Measurements from ENCODE around the gene SERINC5. TPM values are rescaled to one million over a fixed set of nuclear protein-coding genes. Genes with fewer than 3 reads are reported as not detected.
"Not testable (repeated sequence)": the region's sequence is repeated elsewhere in the genome, so short reads cannot be mapped to it uniquely, and the experiment has no call there.

Gene SERINC5
- total and polyA plus RNA-seq, 3 experiments from 2014 or later = 13.7 to 33.3 (median 32.9) TPM

GRCh38 chr5:80154749-80155148, 101.1 kb downstream of the SERINC5 start:
- Histone ChIP-seq H3K4me1 (ENCODE audit: insufficient read depth, low read length) (peaks cover 43% of the 10 kb centered on the region), H3K27ac (ENCODE audit: low read depth, low read length) (no peak overlapping the region), H3K36me3 (ENCODE audit: insufficient read depth, low read length) (peaks cover 8% of the 10 kb centered on the region), H3K27me3 (ENCODE audit: insufficient read depth, low read length, poor library complexity, severe bottlenecking) (no peaks in the 10 kb centered on the region), H3K4me3 (ENCODE audit: low read length) (no peak overlapping the region), H3K9me3 (ENCODE audit: low read length) (no peaks in the 10 kb centered on the region)
- POLR2A ChIA-PET = no interaction called here
- no peaks in the 10 kb centered on the region for H3K9me3 Mint-ChIP-seq
- CTCF ChIA-PET = interaction anchor here (1.3 to 1.9 kb wide), 2 partner anchors 18 to 63 kb away, joined by 3 to 8 read pairs; no protein-coding TSS in a partner anchor
- no peaks in the 10 kb centered on the region for H3K27me3 Mint-ChIP-seq
- H3K27ac Mint-ChIP-seq = peak overlapping the region in 6 of 8 donors; percentile 26 to 86 (median 50)
- peaks cover 7 to 83% (median 43%) of the 10 kb centered on the region in 3 donors for H3K36me3 Mint-ChIP-seq
- peaks cover 40 to 86% (median 65%) of the 10 kb centered on the region in 3 donors for H3K4me1 Mint-ChIP-seq
- DNase-seq = no peak
- peak overlapping the region in 1 of 7 donors; percentile 20 for H3K4me3 Mint-ChIP-seq

- Mint-ChIP-seq H3K4me1 (peaks cover 41 to 83% (median 66%) of the 10 kb centered on the region in 3 donors), H3K27ac (peak overlapping the region in 7 of 8 donors; percentile 12 to 86 (median 58)), H3K36me3 (peaks cover 8 to 82% (median 41%) of the 10 kb centered on the region in 3 donors), H3K4me3 (peak overlapping the region in 1 of 7 donors; percentile 27)
- Histone ChIP-seq H3K36me3 (ENCODE audit: insufficient read depth, low read length) (peaks cover 12% of the 10 kb centered on the region), H3K4me1 (ENCODE audit: insufficient read depth, low read length) (peaks cover 47% of the 10 kb centered on the region)
- H3K4me3 ChIP-seq (ENCODE audit: low read length); H3K9me3 ChIP-seq (ENCODE audit: low read length); H3K27ac ChIP-seq (ENCODE audit: low read depth, low read length); DNase-seq; H3K27me3 ChIP-seq (ENCODE audit: insufficient read depth, low read length, poor library complexity, severe bottlenecking); H3K9me3 Mint-ChIP-seq; POLR2A ChIA-PET; H3K27me3 Mint-ChIP-seq: not testable (repeated sequence)
- CTCF ChIA-PET = interaction anchor here (1.4 to 1.9 kb wide), 2 partner anchors 13 to 63 kb away, joined by 3 to 8 read pairs; no protein-coding TSS in a partner anchor
Observed at GRCh38 chr5:80154289-80154688, 101.6 kb downstream of the SERINC5 start.

DNA sequence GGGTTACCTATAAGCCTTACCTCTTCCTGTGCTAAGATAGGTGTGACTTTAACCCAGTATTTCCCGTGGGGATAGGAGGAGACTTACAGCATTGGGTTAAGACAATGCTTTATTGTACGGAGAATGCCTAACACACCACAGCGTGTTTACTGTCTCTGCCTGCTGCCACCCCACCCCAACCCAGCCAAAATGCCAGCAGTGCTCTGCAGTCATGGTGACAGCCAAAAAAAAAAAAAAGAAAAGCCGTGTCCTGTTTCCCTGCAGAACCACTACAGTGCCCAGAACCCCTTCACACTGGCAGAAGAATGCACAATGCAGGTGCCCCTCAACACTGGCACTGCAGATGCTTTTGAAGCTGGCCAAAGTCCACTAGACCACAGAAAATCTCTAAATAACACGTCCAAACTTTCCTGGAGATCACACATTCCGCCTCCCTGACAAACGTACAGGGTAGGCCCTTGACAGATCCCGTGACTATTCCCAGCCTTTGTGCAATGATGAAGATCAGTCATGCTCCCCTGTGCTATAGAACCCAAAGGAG, 102.2 kb downstream of the SERINC5 start:
- ChIA-PET POLR2A (interaction anchor here (0.9 kb wide), 1 partner anchor 101 kb away, joined by 3 read pairs; no protein-coding TSS in a partner anchor), CTCF (interaction anchor here (1.4 to 1.7 kb wide), 2 partner anchors 12 to 17 kb away, joined by 3 to 6 read pairs; no protein-coding TSS in a partner anchor)
- Mint-ChIP-seq H3K36me3 (peaks cover 8 to 82% (median 36%) of the 10 kb centered on the region in 3 donors), H3K27ac (peak overlapping the region in 7 of 8 donors; percentile 24 to 91 (median 67)), H3K4me1 (peaks cover 41 to 81% (median 66%) of the 10 kb centered on the region in 3 donors), H3K4me3 (peak overlapping the region in 2 of 7 donors; percentile 44 to 54), H3K27me3 (no peaks in the 10 kb centered on the region), H3K9me3 (no peaks in the 10 kb centered on the region)
- Histone ChIP-seq H3K36me3 (ENCODE audit: insufficient read depth, low read length) (peaks cover 15% of the 10 kb centered on the region), H3K4me1 (ENCODE audit: insufficient read depth, low read length) (peaks cover 50% of the 10 kb centered on the region), H3K27ac (ENCODE audit: low read depth, low read length) (no peak overlapping the region), H3K27me3 (ENCODE audit: insufficient read depth, low read length, poor library complexity, severe bottlenecking) (no peaks in the 10 kb centered on the region), H3K9me3 (ENCODE audit: low read length) (no peaks in the 10 kb centered on the region), H3K4me3 (ENCODE audit: low read length) (no peak overlapping the region)
- DNase-seq = peak in 2 of 5 donors; percentile 40 to 77

- H3K4me1 Mint-ChIP-seq = peaks cover 40 to 74% (median 67%) of the 10 kb centered on the region in 3 donors
- H3K27ac ChIP-seq (ENCODE audit: low read depth, low read length) = no peak overlapping the region
Observed at GRCh38 chr5:80152778-80153177, 103.1 kb downstream of the SERINC5 start.

GRCh38 chr5:80151890-80152289, 104.0 kb downstream of the SERINC5 start:
- POLR2A ChIA-PET = interaction anchor here (1.1 kb wide), 1 partner anchor 10 kb away, joined by 3 read pairs; no protein-coding TSS in a partner anchor
- peaks cover 8 to 81% (median 33%) of the 10 kb centered on the region in 3 donors for H3K36me3 Mint-ChIP-seq
- H3K9me3 Mint-ChIP-seq = no peaks in the 10 kb centered on the region
- H3K4me3 Mint-ChIP-seq = peak overlapping the region in 2 of 7 donors; percentile 18 to 26
- CTCF ChIA-PET = interaction anchor here (0.6 to 1.9 kb wide), 4 partner anchors 9 to 124 kb away, joined by 3 to 4 read pairs (median 3); no protein-coding TSS in a partner anchor
- Histone ChIP-seq H3K27ac (ENCODE audit: low read depth, low read length) (no peak overlapping the region), H3K4me1 (ENCODE audit: insufficient read depth, low read length) (peaks cover 60% of the 10 kb centered on the region), H3K36me3 (ENCODE audit: insufficient read depth, low read length) (peaks cover 22% of the 10 kb centered on the region), H3K9me3 (ENCODE audit: low read length) (no peaks in the 10 kb centered on the region), H3K27me3 (ENCODE audit: insufficient read depth, low read length, poor library complexity, severe bottlenecking) (no peaks in the 10 kb centered on the region), H3K4me3 (ENCODE audit: low read length) (no peak overlapping the region)
- no peaks in the 10 kb centered on the region for H3K27me3 Mint-ChIP-seq
- no peak for DNase-seq
- H3K4me1 Mint-ChIP-seq = peaks cover 41 to 77% (median 72%) of the 10 kb centered on the region in 3 donors
- peak overlapping the region in 7 of 8 donors; percentile 24 to 84 (median 52) for H3K27ac Mint-ChIP-seq

More at GRCh38 chr5:80152778-80153177, 103.1 kb downstream of the SERINC5 start:
- Mint-ChIP-seq H3K27ac (peak overlapping the region in 7 of 8 donors; percentile 9 to 91 (median 79)), H3K9me3 (no peaks in the 10 kb centered on the region), H3K27me3 (no peaks in the 10 kb centered on the region), H3K36me3 (peaks cover 8 to 78% (median 36%) of the 10 kb centered on the region in 3 donors), H3K4me3 (peak overlapping the region in 5 of 7 donors; percentile 13 to 60 (median 37))
- ChIA-PET POLR2A (interaction anchor here (0.5 to 0.9 kb wide), 2 partner anchors 33 to 102 kb away, joined by 3 to 5 read pairs; no protein-coding TSS in a partner anchor), CTCF (interaction anchor here (0.6 to 1.9 kb wide), 5 partner anchors 11 to 123 kb away, joined by 3 to 6 read pairs (median 3); no protein-coding TSS in a partner anchor)
- Histone ChIP-seq H3K27me3 (ENCODE audit: insufficient read depth, low read length, poor library complexity, severe bottlenecking) (no peaks in the 10 kb centered on the region), H3K36me3 (ENCODE audit: insufficient read depth, low read length) (peaks cover 16% of the 10 kb centered on the region), H3K4me3 (ENCODE audit: low read length) (no peak overlapping the region), H3K9me3 (ENCODE audit: low read length) (no peaks in the 10 kb centered on the region), H3K4me1 (ENCODE audit: insufficient read depth, low read length) (peaks cover 51% of the 10 kb centered on the region)
- DNase-seq = peak in 2 of 5 donors; percentile 40 to 82

DNA sequence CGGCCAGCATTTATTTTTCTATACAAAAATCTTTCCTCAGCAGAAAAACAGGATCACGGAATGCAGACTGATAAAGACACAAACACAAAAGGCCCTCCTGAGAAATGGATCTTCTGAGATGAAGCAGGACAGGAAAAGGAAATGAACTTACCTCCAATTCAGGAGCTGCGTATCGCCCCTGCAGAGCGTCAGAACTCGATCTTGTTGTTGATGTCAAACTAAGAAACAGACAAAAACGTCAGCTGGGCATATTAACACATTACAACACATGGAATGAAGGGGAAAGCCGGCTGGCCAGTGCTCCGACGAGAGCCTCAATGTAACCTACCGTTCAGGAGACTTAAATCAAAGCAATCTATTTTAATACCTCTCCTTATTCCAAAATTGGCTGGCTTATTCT, 105.1 kb downstream of the SERINC5 start:
- Mint-ChIP-seq H3K36me3 (peaks cover 13 to 81% (median 34%) of the 10 kb centered on the region in 3 donors), H3K9me3 (no peaks in the 10 kb centered on the region), H3K4me3 (peak overlapping the region in 3 of 7 donors; percentile 1 to 26 (median 7)), H3K27me3 (no peaks in the 10 kb centered on the region), H3K4me1 (peaks cover 41 to 71% (median 66%) of the 10 kb centered on the region in 3 donors), H3K27ac (peak overlapping the region; percentile 35 to 84 (median 76))
- CTCF ChIA-PET = interaction anchor here (1.5 kb wide), 1 partner anchor 59 kb away, joined by 6 read pairs; no protein-coding TSS in a partner anchor
- peaks cover 64% of the 10 kb centered on the region for H3K4me1 ChIP-seq (ENCODE audit: insufficient read depth, low read length)
- no peaks in the 10 kb centered on the region for H3K9me3 ChIP-seq (ENCODE audit: low read length)
- peak in 1 of 5 donors; percentile 64 for DNase-seq
- H3K4me3 ChIP-seq (ENCODE audit: low read length) = no peak overlapping the region
- peaks cover 22% of the 10 kb centered on the region for H3K36me3 ChIP-seq (ENCODE audit: insufficient read depth, low read length)
- POLR2A ChIA-PET = no interaction called here
- H3K27ac ChIP-seq (ENCODE audit: low read depth, low read length) = no peak overlapping the region
- no peaks in the 10 kb centered on the region for H3K27me3 ChIP-seq (ENCODE audit: insufficient read depth, low read length, poor library complexity, severe bottlenecking)

DNA sequence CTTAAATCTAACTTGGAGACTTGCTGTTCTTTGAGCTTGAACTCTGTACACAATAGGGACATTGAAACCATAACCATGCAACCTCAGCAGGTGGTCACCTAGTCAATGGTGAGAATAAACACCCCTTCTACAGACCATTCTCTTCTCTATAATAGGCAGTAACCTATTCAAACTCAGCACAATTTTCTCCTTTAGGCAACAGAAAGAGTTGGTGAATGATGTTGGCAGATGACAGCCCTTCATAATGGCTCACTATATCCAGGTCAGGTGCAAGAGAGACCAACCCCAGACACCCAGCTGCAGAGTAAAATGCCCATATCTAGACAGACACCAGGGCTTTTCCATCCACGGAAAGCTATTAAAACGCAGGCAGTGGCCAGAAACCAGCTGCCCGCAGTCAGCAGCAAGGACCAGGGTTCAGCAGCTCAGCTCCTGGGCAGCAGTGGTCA, 106.7 kb downstream of the SERINC5 start:
- CTCF ChIA-PET = no interaction called here
- peak overlapping the region in 2 of 8 donors; percentile 68 to 70 for H3K27ac Mint-ChIP-seq
- H3K27me3 ChIP-seq (ENCODE audit: insufficient read depth, low read length, poor library complexity, severe bottlenecking) = no peaks in the 10 kb centered on the region
- H3K4me3 ChIP-seq (ENCODE audit: low read length) = no peak overlapping the region
- no peak overlapping the region for H3K27ac ChIP-seq (ENCODE audit: low read depth, low read length)
- peaks cover 29% of the 10 kb centered on the region for H3K36me3 ChIP-seq (ENCODE audit: insufficient read depth, low read length)
- POLR2A ChIA-PET = interaction anchor here (1.4 kb wide), 1 partner anchor 13 kb away, joined by 3 read pairs; no protein-coding TSS in a partner anchor
- no peaks in the 10 kb centered on the region for H3K9me3 ChIP-seq (ENCODE audit: low read length)
- no peak overlapping the region for H3K4me3 Mint-ChIP-seq
- H3K9me3 Mint-ChIP-seq = no peaks in the 10 kb centered on the region
- H3K36me3 Mint-ChIP-seq = peaks cover 18 to 83% (median 33%) of the 10 kb centered on the region in 3 donors
- H3K27me3 Mint-ChIP-seq = no peaks in the 10 kb centered on the region
- peaks cover 64% of the 10 kb centered on the region for H3K4me1 ChIP-seq (ENCODE audit: insufficient read depth, low read length)
- peaks cover 41 to 67% (median 62%) of the 10 kb centered on the region in 3 donors for H3K4me1 Mint-ChIP-seq
- DNase-seq = no peak
